Fibroblast of pulmonary artery (primary cell): Measurements from ENCODE around the gene CGRRF1.

Experiments
- DNase-seq: peaks from one replicate; pipeline ENCODE4 v3.0.0-alpha.2; 2010; ENCODE audit warnings: low read depth
- H3K4me3 ChIP-seq: replicated peaks from 2 replicates; pipeline ENCODE4 v1.5.1; 2011; ENCODE audit warnings: low read depth, mild to moderate bottlenecking, control low read depth, low read length, moderate library complexity
- CTCF ChIP-seq: IDR thresholded peaks from 2 replicates; pipeline ENCODE4 v1.5.1; 2011; ENCODE audit warnings: mild to moderate bottlenecking, control low read depth, low read length, inconsistent platforms; ENCODE audit errors: missing control alignments

The CGRRF1 gene

GRCh38 chr14:54566410-54567223, 56.9 kb downstream of the CGRRF1 start, which contains the start of gene SAMD4A:
SAMD4A (plus strand) TSS chr14:54567128; CDS start chr14:54567917, 789 bp downstream.
- TF ChIP-seq CTCF = peak; percentile 35
- H3K4me3 ChIP-seq = peak within 1 kb of the TSS; percentile 78
- peak; percentile 90 for DNase-seq

- no peak for DNase-seq
- peak overlapping the region; percentile 78 for H3K4me3 ChIP-seq
- TF ChIP-seq CTCF = no peak
Observed at GRCh38 chr14:54567224-54567638, 57.5 kb downstream of the CGRRF1 start.

- DNase-seq = peak; percentile 62
- no peak for TF ChIP-seq CTCF
- peak overlapping the region; percentile 78 for H3K4me3 ChIP-seq
Observed at GRCh38 chr14:54567639-54568561, 58.2 kb downstream of the CGRRF1 start.

GRCh38 chr14:54568821-54569595, 59.3 kb downstream of the CGRRF1 start:
- no peak for DNase-seq
- peak overlapping the region; percentile 78 for H3K4me3 ChIP-seq
- no peak for TF ChIP-seq CTCF

- no peak for TF ChIP-seq CTCF
- no peak for DNase-seq
- no peak overlapping the region for H3K4me3 ChIP-seq
Observed at GRCh38 chr14:54570047-54570446, 60.3 kb downstream of the CGRRF1 start.

GRCh38 chr14:54570631-54571415, 61.1 kb downstream of the CGRRF1 start:
- DNase-seq = peak; percentile 82
- H3K4me3 ChIP-seq = no peak overlapping the region
- no peak for TF ChIP-seq CTCF
